BJ (cell line): ENCODE measurements around the gene RBMS3. TPM values are rescaled to one million over a fixed set of nuclear protein-coding genes. Genes with fewer than 3 reads are reported as not detected.

Source experiments
- CTCF ChIA-PET: fragments of 350-600 bp; formaldehyde crosslinking; extraction: SDS; loops from one replicate; lab custom pipeline; 2021; ENCODE audit warnings: antibody characterized with exemption, inconsistent platforms; lab: Yijun Ruan, JAX
- POLR2A ChIA-PET: fragments of 300-600 bp; sonication (Branson Sonifier 250); formaldehyde crosslinking; extraction: SDS; loops from one replicate; lab custom pipeline; 2021; ENCODE audit warnings: antibody characterized with exemption; lab: Charles Lee
- DNase-seq: peaks from one replicate; pipeline ENCODE4 v3.0.0-alpha.2; 2011; ENCODE audit warnings: low read depth
- H3K27me3 ChIP-seq: 2 replicates; pipeline ENCODE4 v1.6.0; 2011; ENCODE audit warnings: low read length; ENCODE audit not compliant: control insufficient read depth, insufficient read depth
- H3K36me3 ChIP-seq: 2 replicates; pipeline ENCODE4 v1.5.1; 2011; ENCODE audit warnings: low read length; ENCODE audit not compliant: control insufficient read depth, insufficient read depth
- H3K4me3 ChIP-seq: 2 replicates; pipeline ENCODE4 v1.5.1; 2011; ENCODE audit warnings: low read depth, mild to moderate bottlenecking, control low read depth, low read length
- CTCF ChIP-seq: IDR thresholded peaks from 2 replicates; pipeline ENCODE4 v1.5.1; 2011; ENCODE audit warnings: low read depth, mild to moderate bottlenecking, control low read depth, inconsistent platforms, low read length, moderate library complexity; ENCODE audit not compliant: insufficient read depth
- polyA plus RNA-seq: library from polyadenylated mRNA; depleted of rRNA; stranded (reverse); fragments of >200 nt; gene quantifications from 2 replicates; pipeline ENCODE4 v1.2.3, GENCODE V29; 2011

RBMS3 gene
- polyA plus RNA-seq, 1 experiment, result 14.5 TPM

- CTCF ChIA-PET, result no interaction called here
- Histone ChIP-seq H3K4me3 (no peak overlapping the region), H3K27me3 (no peaks in the 10 kb centered on the region), H3K36me3 (no peaks in the 10 kb centered on the region)
- TF ChIP-seq CTCF, result no peak
- POLR2A ChIA-PET, result no interaction called here
- no peak for DNase-seq
These were observed 362.2 kb downstream of the RBMS3 start for GRCh38 chr3:29643034-29643425.

GRCh38 chr3:29644261-29644660 is 363.4 kb downstream of the RBMS3 start:
- H3K27me3 ChIP-seq, result no peaks in the 10 kb centered on the region
- ChIA-PET POLR2A (no interaction called here), CTCF (no interaction called here)
- DNase-seq, result no peak
- H3K4me3 ChIP-seq, result no peak overlapping the region
- TF ChIP-seq CTCF, result no peak
- no peaks in the 10 kb centered on the region for H3K36me3 ChIP-seq

- ChIA-PET POLR2A (no interaction called here), CTCF (no interaction called here)
- no peaks in the 10 kb centered on the region for H3K27me3 ChIP-seq
- H3K36me3 ChIP-seq, result no peaks in the 10 kb centered on the region
- H3K4me3 ChIP-seq, result no peak overlapping the region
- no peak for DNase-seq
- TF ChIP-seq CTCF, result no peak
These were observed 364.2 kb downstream of the RBMS3 start for GRCh38 chr3:29644956-29645636.

GRCh38 chr3:29646043-29646442 is 365.2 kb downstream of the RBMS3 start:
- POLR2A ChIA-PET, result no interaction called here
- H3K4me3 ChIP-seq, result no peak overlapping the region
- CTCF ChIA-PET, result no interaction called here
- no peaks in the 10 kb centered on the region for H3K27me3 ChIP-seq
- H3K36me3 ChIP-seq, result no peaks in the 10 kb centered on the region
- no peak for DNase-seq
- TF ChIP-seq CTCF, result no peak

DNA sequence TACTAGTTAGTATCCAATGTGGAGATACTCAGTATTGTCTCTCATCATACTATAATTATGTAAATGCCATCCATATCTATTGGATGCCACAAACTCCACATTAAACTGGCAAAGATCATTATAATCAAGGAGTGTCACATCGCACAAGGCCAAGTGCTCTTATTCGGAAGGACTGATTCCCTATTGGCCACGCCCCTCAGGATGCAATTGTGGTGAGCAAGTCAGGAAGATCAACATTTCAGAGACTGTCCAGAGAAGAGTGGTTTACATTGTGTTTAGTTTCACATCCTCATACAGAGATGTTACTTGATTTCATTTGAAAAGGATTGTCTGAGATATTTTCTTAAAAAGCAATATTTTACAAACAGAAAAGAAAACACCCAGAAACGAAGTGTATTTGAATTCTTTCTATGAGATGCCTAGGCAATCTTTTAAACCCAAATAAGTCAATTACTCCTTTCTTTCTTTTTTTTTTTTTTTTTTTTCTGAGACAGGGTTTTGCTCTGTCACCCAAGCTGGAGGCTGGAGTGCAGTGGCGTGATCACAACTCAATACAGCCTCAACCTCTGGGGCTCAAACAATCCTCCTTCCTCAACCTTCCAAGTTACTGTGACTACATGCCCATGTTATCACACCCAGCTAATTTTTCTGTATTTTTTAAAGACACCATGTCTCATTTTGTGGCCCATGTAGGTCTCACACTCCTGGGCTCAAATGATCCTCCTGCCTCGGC is 369.1 kb downstream of the RBMS3 start:
- Histone ChIP-seq H3K27me3 (no peaks in the 10 kb centered on the region), H3K4me3 (no peak overlapping the region), H3K36me3 (no peaks in the 10 kb centered on the region)
- no peak for TF ChIP-seq CTCF
- POLR2A ChIA-PET, result no interaction called here
- CTCF ChIA-PET, result no interaction called here
- no peak for DNase-seq
